SK-N-SH (cell line): ENCODE measurements around the gene TRIM50.

ENCODE experiments used
- CTCF ChIP-seq: fragments of 200-600 bp; sonication (generic); IDR thresholded peaks from 2 replicates; pipeline ENCODE4 v1.6.1; 2017; ENCODE audit warnings: antibody characterized with exemption, mild to moderate bottlenecking, moderate library complexity
- EP300 ChIP-seq, 2 experiments: IDR thresholded peaks; 2 replicates each; pipeline versions ENCODE4 v1.4.0 to v1.6.1; 2012; ENCODE audit warnings: borderline replicate concordance in 1 of 2, low read depth in 1 of 2, low read length in 1 of 2
- MAX ChIP-seq: IDR thresholded peaks from 2 replicates; pipeline ENCODE4 v1.4.0; 2012; ENCODE audit warnings: low read depth
- POLR2AphosphoS5 ChIP-seq: IDR thresholded peaks from 2 replicates; pipeline ENCODE4 v1.6.1; 2012; ENCODE audit warnings: low read depth, low read length
- RAD21 ChIP-seq: IDR thresholded peaks from 2 replicates; pipeline ENCODE4 v1.6.1; 2012; ENCODE audit warnings: mild to moderate bottlenecking, low read length
- SIN3A ChIP-seq: IDR thresholded peaks from 2 replicates; pipeline ENCODE4 v1.6.1; 2012; ENCODE audit warnings: low read depth, mild to moderate bottlenecking, low read length, moderate library complexity, borderline replicate concordance
- USF1 ChIP-seq: IDR thresholded peaks from 2 replicates; pipeline ENCODE4 v1.4.0; 2012; ENCODE audit warnings: low read depth, borderline replicate concordance
- USF2 ChIP-seq: fragments of 150-350 bp; IDR thresholded peaks from 2 replicates; pipeline ENCODE4 v1.6.1; 2017; ENCODE audit warnings: antibody characterized with exemption, low read length, low read depth, borderline replicate concordance

GRCh38 chr7:73338321-73338720 lies 10.4 kb upstream of the TRIM50 start:
- no peak for TF ChIP-seq USF1
- no peak for TF ChIP-seq RAD21
- TF ChIP-seq POLR2AphosphoS5: no peak
- TF ChIP-seq CTCF: no peak
- TF ChIP-seq EP300 (IDR thresholded peaks at IDR 0.05; ENCODE audit: borderline replicate concordance in 1 of 2, low read depth in 1 of 2, low read length in 1 of 2): no peak
- no peak for TF ChIP-seq MAX
- TF ChIP-seq USF2: no peak
- no peak for TF ChIP-seq SIN3A
